Lower leg skin (tissue), 3 donors: ENCODE measurements around the gene EDEM2.
"Not testable (repeated sequence)": the region's sequence is repeated elsewhere in the genome, so short reads cannot be mapped to it uniquely, and the experiment has no call there.

Source experiments
- POLR2A ChIP-seq, 2 donors: fragments of 450-650 bp; IDR thresholded peaks; one replicate each; pipeline ENCODE4 v1.6.1; 2016 to 2017; ENCODE audit warnings: antibody characterized with exemption in 2 of 2, mild to moderate bottlenecking in 1 of 2, moderate library complexity in 1 of 2
- TF ChIP-seq, protein P1 (sequence below), 3 donors: fragments of 450-650 bp; IDR thresholded peaks; one replicate each; pipeline ENCODE4 v1.5.1; 2016; ENCODE audit warnings: antibody characterized with exemption in 3 of 3, mild to moderate bottlenecking in 3 of 3, moderate library complexity in 2 of 3

- TF ChIP-seq, protein P1, sequence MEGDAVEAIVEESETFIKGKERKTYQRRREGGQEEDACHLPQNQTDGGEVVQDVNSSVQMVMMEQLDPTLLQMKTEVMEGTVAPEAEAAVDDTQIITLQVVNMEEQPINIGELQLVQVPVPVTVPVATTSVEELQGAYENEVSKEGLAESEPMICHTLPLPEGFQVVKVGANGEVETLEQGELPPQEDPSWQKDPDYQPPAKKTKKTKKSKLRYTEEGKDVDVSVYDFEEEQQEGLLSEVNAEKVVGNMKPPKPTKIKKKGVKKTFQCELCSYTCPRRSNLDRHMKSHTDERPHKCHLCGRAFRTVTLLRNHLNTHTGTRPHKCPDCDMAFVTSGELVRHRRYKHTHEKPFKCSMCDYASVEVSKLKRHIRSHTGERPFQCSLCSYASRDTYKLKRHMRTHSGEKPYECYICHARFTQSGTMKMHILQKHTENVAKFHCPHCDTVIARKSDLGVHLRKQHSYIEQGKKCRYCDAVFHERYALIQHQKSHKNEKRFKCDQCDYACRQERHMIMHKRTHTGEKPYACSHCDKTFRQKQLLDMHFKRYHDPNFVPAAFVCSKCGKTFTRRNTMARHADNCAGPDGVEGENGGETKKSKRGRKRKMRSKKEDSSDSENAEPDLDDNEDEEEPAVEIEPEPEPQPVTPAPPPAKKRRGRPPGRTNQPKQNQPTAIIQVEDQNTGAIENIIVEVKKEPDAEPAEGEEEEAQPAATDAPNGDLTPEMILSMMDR (IDR thresholded peaks at IDR 0.05), result not testable (repeated sequence)
- not testable (repeated sequence) for TF ChIP-seq POLR2A (IDR thresholded peaks at IDR 0.05)
These were observed 42.1 kb upstream of the EDEM2 start for GRCh38 chr20:35189223-35189622.
